Activated naive CD8-positive, alpha-beta T cell (primary cell): ENCODE results near the gene VOPP1.
"Not testable (repeated sequence)": the region's sequence is repeated elsewhere in the genome, so short reads cannot be mapped to it uniquely, and the experiment has no call there.

ENCODE experiments used
- H3K27ac Mint-ChIP-seq: one replicate; pipeline ENCODE4 v1.8.0; 2021; ENCODE audit warnings: mixed read lengths
- H3K27me3 Mint-ChIP-seq: one replicate; pipeline ENCODE4 v1.8.0; 2021; ENCODE audit warnings: mixed read lengths
- H3K36me3 Mint-ChIP-seq: one replicate; pipeline ENCODE4 v1.8.0; 2021; ENCODE audit warnings: mixed read lengths
- H3K4me1 Mint-ChIP-seq: one replicate; pipeline ENCODE4 v1.8.0; 2021; ENCODE audit warnings: low read depth, mixed read lengths
- H3K4me3 Mint-ChIP-seq: one replicate; pipeline ENCODE4 v1.8.0; 2021; ENCODE audit warnings: mild to moderate bottlenecking, mixed read lengths
- H3K9me3 Mint-ChIP-seq: one replicate; pipeline ENCODE4 v1.8.0; 2021; ENCODE audit warnings: low read depth, mixed read lengths

VOPP1 gene

DNA sequence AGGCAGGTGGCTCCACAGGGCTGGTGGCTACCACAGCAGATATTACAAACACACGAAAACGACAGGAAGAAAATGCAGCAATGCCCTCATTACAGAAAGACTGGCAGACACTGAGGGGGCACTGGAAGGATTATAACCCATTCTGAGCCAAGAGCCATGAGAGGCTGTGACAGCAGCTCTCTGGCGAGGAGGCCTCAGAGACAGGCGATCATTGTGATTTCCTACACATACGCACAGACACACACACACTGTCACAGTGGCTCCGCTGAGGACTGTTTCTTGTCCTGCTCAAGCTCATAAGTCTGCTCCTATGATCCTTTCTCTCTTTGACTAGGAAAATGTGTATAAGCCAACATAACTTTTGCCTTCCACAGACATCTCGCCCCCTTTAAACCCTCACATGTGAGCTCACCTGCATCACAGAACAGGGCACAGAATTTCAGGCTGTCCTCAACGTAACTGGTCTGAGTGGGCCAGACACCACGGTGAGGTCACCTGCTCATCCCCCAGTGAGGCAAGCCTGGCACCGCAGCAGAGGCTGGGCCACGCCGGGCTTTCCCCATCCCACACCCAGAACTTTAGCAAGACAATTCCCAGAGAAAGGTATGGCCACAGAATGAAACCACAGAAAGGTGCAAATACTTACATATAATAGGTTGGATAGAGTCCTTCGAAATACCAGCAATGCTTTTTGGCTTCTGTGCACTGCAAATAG, 51.7 kb downstream of the VOPP1 start:
- H3K4me1 Mint-ChIP-seq = peaks cover 44% of the 10 kb centered on the region

DNA sequence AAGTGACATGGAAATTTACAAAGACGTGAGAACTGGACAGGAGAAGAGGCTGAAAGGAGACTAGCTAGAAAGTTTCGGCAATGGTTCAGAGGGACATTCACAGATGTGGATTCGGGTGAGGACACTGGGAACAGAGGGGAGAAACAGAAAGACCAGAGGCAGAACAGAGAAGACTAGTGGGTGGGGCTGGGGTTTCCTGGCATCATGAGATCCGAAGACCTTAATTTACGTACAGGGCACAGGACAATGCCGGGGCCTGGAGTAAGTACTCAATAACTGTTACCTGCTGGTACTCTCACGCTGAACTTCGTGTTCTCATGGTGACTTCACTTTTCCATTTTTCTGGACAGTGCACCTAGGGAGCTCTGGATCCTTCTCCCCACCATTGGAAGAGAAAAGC, 53.5 kb downstream of the VOPP1 start:
- peaks cover 18% of the 10 kb centered on the region for H3K36me3 Mint-ChIP-seq
- no peaks in the 10 kb centered on the region for H3K9me3 Mint-ChIP-seq
- H3K4me3 Mint-ChIP-seq = no peak overlapping the region
- H3K4me1 Mint-ChIP-seq = peaks cover 31% of the 10 kb centered on the region
- H3K27me3 Mint-ChIP-seq = no peaks in the 10 kb centered on the region
- H3K27ac Mint-ChIP-seq = no peak overlapping the region

More for the DNA sequence above, 51.7 kb downstream of the VOPP1 start:
- H3K9me3 Mint-ChIP-seq = no peaks in the 10 kb centered on the region
- H3K4me3 Mint-ChIP-seq = no peak overlapping the region
- peaks cover 14% of the 10 kb centered on the region for H3K36me3 Mint-ChIP-seq
- peak overlapping the region; percentile 47 for H3K27ac Mint-ChIP-seq
- no peaks in the 10 kb centered on the region for H3K27me3 Mint-ChIP-seq

DNA sequence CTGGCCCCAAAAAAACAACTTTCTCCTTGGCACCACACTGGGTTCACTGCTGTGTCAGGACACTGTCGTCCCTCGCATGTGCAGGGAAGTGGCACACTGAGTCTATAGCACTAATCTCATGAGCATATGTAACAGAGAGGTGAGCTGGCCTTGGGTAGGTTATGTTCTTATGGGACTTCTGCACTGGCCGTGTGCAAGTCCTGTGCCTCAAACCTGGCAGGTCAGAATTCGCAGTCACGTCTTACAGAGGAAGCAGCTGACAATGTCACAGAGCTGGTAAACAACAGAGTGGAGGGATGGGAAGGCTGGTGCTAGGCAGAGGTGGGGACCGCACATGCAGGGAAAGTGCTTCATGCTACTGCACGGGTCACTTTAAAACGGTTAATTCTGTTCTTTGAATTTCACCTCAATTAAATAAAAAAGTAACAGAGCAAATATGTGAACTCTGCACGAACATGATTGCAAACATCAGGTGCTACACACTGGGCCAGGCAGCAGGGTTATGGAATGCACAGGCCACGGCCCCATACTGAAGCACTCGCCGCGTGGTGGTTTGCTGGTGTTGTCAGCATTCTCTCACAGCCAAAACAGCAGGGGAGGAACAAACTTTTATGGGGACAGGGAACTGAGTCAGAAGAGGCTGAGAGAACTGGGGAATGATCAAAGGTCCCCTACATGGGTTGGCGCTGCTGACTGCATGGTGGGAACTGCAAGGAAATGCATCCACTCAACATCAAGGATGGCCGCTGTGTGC, 54.2 kb downstream of the VOPP1 start:
- Mint-ChIP-seq H3K27me3 (no peaks in the 10 kb centered on the region), H3K4me3 (no peak overlapping the region), H3K4me1 (peaks cover 25% of the 10 kb centered on the region)

GRCh38 chr7:55517191-55517633, 55.1 kb downstream of the VOPP1 start:
- Mint-ChIP-seq H3K27ac (no peak overlapping the region), H3K36me3 (peaks cover 21% of the 10 kb centered on the region), H3K4me3 (no peak overlapping the region), H3K27me3 (no peaks in the 10 kb centered on the region), H3K4me1 (peaks cover 25% of the 10 kb centered on the region), H3K9me3 (no peaks in the 10 kb centered on the region)

More for the DNA sequence above, 54.2 kb downstream of the VOPP1 start:
- no peaks in the 10 kb centered on the region for H3K9me3 Mint-ChIP-seq
- peaks cover 21% of the 10 kb centered on the region for H3K36me3 Mint-ChIP-seq
- peak overlapping the region; percentile 47 for H3K27ac Mint-ChIP-seq

DNA sequence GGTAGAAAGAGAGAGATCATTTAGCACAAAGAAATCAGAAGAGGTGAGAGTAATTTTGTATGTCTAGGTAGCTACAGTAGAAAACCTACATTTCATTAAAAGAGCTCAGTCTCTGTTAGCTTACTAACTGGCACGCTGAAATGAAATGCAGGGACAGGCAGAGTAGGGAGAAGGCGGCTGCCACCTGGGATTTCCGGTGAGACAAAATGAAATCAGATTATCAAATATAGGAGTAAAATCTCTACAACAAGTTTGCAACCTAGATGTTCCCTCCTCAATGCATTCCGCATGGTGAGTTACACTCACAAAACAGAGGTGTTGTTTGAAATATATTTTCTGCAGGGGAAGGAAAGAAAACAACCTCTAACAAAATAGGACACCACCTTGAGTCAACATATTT, 55.9 kb downstream of the VOPP1 start:
- H3K4me1 Mint-ChIP-seq = peaks cover 27% of the 10 kb centered on the region
- no peaks in the 10 kb centered on the region for H3K27me3 Mint-ChIP-seq
- no peaks in the 10 kb centered on the region for H3K9me3 Mint-ChIP-seq
- H3K4me3 Mint-ChIP-seq = no peak overlapping the region
- peak overlapping the region; percentile 50 for H3K27ac Mint-ChIP-seq
- H3K36me3 Mint-ChIP-seq = peaks cover 26% of the 10 kb centered on the region

- H3K27ac Mint-ChIP-seq = peak overlapping the region; percentile 50
- H3K27me3 Mint-ChIP-seq = no peaks in the 10 kb centered on the region
- peaks cover 26% of the 10 kb centered on the region for H3K36me3 Mint-ChIP-seq
- no peak overlapping the region for H3K4me3 Mint-ChIP-seq
- H3K9me3 Mint-ChIP-seq = no peaks in the 10 kb centered on the region
- H3K4me1 Mint-ChIP-seq = peaks cover 27% of the 10 kb centered on the region
Observed at GRCh38 chr7:55515569-55516279, 56.6 kb downstream of the VOPP1 start.

DNA sequence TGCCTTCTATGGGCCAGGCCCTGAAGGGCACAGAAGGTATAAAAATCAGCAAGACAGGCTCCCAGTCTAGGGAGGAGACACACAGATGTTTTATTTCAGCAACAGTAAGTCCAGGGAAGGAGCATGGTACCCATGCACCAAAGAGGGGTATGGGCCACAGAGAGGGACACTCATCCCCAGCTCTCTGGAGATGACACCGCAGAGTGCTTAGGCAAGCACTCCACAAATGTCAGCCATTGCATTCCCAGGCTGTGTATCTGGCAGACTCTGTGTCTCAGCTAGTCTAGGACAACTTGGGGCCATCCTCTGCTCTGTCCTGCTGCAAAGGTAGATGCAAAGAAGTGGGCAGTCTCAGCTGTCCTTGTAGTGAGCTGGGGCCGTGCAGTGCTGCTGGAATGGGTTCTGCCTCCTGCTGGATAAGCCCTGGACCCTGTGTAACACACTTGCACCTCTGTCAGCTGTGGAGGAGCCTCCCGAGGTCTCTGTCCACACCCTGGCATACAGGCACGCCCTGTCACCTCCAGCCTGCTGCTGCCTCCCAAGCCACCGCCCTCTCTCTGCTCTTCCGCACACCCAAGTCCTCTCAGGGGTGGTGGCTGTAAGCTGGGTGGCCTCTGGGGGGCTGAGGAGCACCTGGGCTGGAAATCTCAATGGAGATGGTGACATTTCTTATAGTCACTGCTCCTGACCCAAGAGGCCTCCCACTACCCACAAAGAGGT, 57.6 kb downstream of the VOPP1 start:
- no peak overlapping the region for H3K4me3 Mint-ChIP-seq

DNA sequence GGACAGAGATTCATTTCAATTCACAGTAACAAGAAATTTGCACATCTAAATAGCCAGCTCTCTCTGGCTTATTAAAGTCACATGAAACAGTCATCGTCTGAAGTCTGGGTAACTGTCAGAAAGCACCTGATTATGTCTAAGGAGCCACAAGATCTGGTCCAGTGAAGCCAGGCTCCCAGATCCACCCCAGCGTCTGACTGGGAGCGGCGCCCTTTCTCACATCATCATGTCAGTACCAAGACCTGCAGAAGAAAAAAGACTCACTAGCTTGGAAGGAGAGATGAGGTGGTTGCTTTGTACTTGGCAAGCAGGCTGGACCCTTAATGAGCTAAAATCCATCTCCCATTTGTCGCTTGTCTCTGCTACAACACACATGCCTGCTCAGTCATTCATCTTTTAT, 58.4 kb downstream of the VOPP1 start:
- H3K36me3 Mint-ChIP-seq = peaks cover 26% of the 10 kb centered on the region
- no peak overlapping the region for H3K27ac Mint-ChIP-seq
- H3K4me1 Mint-ChIP-seq = peaks cover 31% of the 10 kb centered on the region
- no peaks in the 10 kb centered on the region for H3K9me3 Mint-ChIP-seq
- no peak overlapping the region for H3K4me3 Mint-ChIP-seq
- no peaks in the 10 kb centered on the region for H3K27me3 Mint-ChIP-seq

More for the DNA sequence above, 57.6 kb downstream of the VOPP1 start:
- H3K27ac Mint-ChIP-seq = no peak overlapping the region
- H3K4me1 Mint-ChIP-seq = peaks cover 33% of the 10 kb centered on the region
- peaks cover 26% of the 10 kb centered on the region for H3K36me3 Mint-ChIP-seq
- no peaks in the 10 kb centered on the region for H3K27me3 Mint-ChIP-seq
- no peaks in the 10 kb centered on the region for H3K9me3 Mint-ChIP-seq

DNA sequence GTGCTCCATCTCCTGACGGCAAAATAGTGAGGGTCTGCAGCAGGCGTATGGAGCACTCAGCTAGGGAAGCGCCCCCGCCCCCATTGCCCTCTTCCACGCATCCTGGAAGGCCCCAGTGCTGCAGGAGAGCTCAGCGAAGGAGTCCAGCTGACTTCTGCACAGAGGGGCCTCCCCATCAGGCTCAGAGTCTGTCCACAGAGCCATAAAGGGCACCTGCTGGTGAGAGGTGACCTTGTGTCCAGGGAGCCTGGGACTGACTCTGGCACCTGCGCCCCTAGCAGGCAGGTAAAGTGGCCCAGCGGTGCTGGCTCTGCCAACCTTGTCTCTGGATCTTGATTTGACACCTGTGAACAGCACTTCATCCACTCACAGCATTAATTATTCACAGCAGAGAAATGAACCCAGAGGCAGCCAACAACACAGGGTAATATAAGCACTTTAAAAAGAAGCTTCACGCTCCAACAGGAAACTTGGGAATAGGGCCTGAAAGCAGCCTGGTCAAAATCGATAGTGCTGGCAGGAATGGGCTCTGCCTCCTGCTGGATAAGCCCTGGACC, 59.6 kb downstream of the VOPP1 start:
- no peak overlapping the region for H3K4me3 Mint-ChIP-seq
- H3K27ac Mint-ChIP-seq = no peak overlapping the region
- H3K9me3 Mint-ChIP-seq = no peaks in the 10 kb centered on the region
- peaks cover 14% of the 10 kb centered on the region for H3K36me3 Mint-ChIP-seq
- H3K27me3 Mint-ChIP-seq = no peaks in the 10 kb centered on the region
- peaks cover 34% of the 10 kb centered on the region for H3K4me1 Mint-ChIP-seq

DNA sequence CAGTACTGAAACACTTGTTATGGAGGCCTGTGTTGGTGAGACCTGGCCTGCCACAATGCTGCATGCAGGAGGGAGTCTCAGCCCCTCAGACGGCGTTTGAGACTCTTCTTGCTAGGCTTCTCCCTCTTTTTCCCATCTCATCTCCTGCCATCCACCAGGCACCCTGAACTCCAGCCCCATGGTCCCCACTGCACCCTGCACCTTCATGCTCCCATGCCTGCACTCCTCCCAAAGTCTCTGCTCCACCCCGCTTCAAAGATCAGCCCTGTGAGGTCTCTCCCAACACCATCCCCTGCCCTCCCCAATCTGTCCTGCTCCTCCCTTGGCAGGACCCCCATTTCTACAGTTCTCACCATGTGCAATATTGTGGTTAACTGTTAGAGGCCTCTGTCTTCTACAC, 61.7 kb downstream of the VOPP1 start:
- H3K27ac Mint-ChIP-seq = no peak overlapping the region

DNA sequence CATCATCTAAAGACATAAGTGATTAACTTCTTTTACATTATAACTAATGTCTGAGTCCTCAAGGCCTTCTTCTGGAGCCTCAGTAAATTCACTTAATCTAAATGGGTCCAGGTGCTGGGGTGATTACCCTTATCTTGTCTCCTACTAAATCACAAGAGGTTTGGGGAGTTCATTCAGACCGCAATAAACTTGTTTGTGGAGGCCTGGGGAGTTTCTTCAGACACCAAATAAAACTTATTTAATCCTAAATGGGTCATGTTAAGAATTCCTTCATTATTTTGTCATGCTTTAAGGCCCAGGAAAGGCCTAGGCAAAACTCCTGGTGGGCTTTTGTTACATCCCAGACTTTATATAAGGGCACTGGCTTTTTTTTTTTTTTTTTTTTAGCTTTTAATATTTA, 62.1 kb downstream of the VOPP1 start:
- not testable (repeated sequence) for H3K27ac Mint-ChIP-seq, H3K4me3 Mint-ChIP-seq, H3K27me3 Mint-ChIP-seq, H3K9me3 Mint-ChIP-seq
- Mint-ChIP-seq H3K4me1 (peaks cover 36% of the 10 kb centered on the region), H3K36me3 (peaks cover 13% of the 10 kb centered on the region)

More for the DNA sequence above, 61.7 kb downstream of the VOPP1 start:
- Mint-ChIP-seq H3K36me3 (peaks cover 13% of the 10 kb centered on the region), H3K9me3 (no peaks in the 10 kb centered on the region), H3K4me3 (no peak overlapping the region), H3K27me3 (no peaks in the 10 kb centered on the region), H3K4me1 (peaks cover 34% of the 10 kb centered on the region)

DNA sequence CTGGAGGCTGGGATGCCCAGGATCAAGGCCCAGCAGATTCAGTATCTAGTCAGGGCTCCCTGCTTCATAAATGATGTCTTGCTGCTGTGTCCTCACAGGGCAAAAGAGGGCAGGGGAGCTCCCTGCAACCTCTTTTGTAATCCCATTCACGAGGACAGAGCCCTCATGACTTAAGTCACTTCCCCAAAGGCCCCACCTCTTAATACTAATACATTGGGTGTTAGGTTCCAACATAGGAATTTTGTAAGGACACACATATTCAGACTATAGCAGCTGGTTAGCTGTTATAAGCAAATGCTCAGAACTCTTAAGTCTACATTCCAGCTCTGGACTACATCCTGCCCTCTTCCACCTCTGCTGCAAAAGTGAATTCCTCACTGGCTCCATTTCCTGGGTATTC, 63.0 kb downstream of the VOPP1 start:
- Mint-ChIP-seq H3K9me3 (no peaks in the 10 kb centered on the region), H3K4me3 (no peak overlapping the region), H3K27ac (peak overlapping the region; percentile 25), H3K4me1 (peaks cover 43% of the 10 kb centered on the region), H3K36me3 (peaks cover 13% of the 10 kb centered on the region), H3K27me3 (no peaks in the 10 kb centered on the region)

GRCh38 chr7:55508221-55509011, 63.9 kb downstream of the VOPP1 start:
- H3K27me3 Mint-ChIP-seq = no peaks in the 10 kb centered on the region
- H3K9me3 Mint-ChIP-seq = no peaks in the 10 kb centered on the region
- peaks cover 10% of the 10 kb centered on the region for H3K36me3 Mint-ChIP-seq
- H3K27ac Mint-ChIP-seq = peak overlapping the region; percentile 61
- H3K4me3 Mint-ChIP-seq = no peak overlapping the region
- H3K4me1 Mint-ChIP-seq = peaks cover 48% of the 10 kb centered on the region

GRCh38 chr7:55507743-55508142, 64.6 kb downstream of the VOPP1 start:
- peaks cover 54% of the 10 kb centered on the region for H3K4me1 Mint-ChIP-seq
- peaks cover 7% of the 10 kb centered on the region for H3K36me3 Mint-ChIP-seq
- H3K9me3 Mint-ChIP-seq = no peaks in the 10 kb centered on the region
- peak overlapping the region; percentile 61 for H3K27ac Mint-ChIP-seq
- no peaks in the 10 kb centered on the region for H3K27me3 Mint-ChIP-seq
- H3K4me3 Mint-ChIP-seq = no peak overlapping the region
